Stimulated activated naive CD4-positive, alpha-beta T cell treated with Interleukin-2 at 50 U/mL for 16 hours (primary cell): ENCODE results near the gene ZNF512B.

Experiments
- DNase-seq: peaks from one replicate; lab custom pipeline; 2025; lab: John Stamatoyannopoulos, UW

The ZNF512B gene

DNA sequence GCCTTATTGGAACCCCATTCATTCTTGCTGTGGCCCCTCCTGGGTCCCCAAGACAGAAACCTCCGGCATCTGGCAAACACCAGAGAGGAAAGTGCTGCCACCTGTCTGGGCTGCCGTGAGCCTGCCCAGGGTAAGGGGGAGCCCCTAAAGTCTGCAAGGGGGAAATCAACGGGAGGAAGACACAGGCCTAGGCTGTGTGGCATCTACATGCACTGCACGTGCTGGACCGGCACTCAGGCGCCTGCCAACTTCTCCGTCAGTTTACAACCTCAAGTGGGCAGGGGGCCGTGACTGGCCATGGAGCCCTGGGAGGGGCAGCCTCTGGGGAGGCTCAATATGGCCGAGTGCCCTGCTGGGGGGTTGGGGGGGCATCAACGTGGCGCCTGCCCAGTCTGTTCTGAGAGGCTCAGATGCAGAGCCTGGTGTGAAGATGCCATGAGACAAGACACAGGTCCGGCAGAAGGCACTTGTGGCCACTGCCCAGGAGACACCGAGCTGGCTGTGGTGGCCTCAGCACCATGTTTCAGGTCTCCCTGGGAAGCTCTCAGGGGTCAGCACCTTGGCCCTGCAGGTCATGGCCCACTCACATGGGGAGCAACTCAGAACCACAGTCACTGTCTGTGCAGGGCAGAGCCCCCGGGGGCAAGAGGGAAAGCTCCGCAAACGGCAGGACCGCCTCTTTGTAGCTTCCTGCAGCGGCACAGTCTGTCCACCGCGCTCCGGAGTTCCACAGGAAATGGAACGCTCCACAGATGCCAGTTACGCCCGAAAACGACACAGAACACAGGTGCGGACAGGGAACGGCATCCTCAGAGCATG lies 21.9 kb downstream of the ZNF512B start:
- no peak for DNase-seq

DNA sequence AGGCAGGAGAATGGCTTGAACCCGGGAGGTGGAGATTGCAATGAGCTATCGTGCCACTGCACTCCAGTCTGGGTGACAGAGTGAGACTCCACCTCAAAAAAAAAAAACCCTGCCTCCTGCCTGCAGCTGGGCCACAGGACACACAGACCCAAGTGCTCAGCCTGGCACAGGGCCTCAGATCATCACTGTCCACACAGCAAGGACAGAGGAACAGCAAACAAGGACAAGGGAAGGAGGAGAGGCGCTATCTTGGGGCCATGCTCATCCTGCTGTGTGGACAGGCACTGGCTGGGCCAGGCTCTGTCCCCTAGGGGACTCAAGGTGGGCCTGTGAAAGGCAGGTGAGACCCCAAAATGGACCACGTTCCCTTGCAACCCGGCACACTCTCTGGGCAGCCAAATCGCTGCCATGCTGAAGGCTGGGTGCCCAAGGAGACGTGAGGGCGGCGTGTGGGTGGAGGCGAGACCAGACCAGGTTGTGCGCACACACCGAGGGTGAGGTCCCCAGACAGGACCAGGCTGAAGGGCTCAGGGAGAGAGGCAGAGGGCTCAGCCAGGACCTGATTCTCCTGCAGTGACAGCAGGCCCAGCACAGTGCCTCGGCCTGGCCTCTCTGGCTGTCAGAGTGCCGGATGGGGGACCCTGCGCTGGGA lies 22.6 kb downstream of the ZNF512B start:
- DNase-seq, result no peak

DNA sequence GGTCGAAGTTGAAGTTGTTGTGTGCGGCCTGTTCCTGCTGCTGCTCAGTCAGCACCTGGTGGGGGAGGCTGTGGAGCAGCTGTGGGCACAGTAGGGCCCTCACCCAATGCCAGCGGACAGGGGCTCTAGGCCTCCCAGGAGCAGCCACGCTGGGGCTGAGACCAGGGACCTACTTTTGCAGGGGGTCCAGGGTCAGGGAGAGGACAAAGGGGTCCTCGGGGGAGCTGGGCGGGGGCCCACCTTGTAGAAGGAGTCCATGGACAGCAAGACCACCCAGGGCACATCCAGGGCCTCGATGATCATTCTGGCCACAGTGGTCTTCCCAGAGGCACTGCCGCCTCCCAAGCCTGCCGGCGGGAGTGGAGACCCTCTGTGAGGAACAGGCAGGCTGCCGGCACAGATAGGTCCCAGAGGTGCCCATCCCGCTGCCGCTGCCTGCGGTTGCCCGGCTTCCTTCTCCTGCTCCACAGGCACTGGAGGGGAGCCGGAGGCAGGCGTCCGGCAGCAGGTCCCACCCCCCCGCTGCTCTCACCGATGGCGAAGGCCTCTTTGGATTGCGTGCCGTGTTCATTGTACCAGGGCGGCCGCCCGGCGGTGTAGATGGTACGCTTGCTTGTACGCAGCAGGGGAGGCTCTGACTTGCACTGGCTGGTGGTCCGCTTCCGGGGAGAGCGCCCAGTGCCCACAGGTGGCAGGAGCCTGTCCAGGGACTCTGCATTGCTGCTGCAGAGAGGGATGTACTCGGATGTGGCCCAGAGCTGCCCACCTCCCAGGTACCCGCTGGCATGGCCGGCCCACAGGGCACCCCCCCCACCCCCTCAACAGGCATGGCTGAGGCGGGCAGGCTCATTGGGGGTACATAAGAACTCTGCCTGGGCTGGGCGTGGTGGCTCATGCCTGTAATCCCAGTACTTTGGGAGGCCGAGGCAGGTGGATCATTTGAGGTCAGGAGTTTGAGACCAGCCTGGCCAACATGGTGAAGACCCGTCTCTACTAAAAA lies 23.5 kb downstream of the ZNF512B start:
- DNase-seq, result no peak

DNA sequence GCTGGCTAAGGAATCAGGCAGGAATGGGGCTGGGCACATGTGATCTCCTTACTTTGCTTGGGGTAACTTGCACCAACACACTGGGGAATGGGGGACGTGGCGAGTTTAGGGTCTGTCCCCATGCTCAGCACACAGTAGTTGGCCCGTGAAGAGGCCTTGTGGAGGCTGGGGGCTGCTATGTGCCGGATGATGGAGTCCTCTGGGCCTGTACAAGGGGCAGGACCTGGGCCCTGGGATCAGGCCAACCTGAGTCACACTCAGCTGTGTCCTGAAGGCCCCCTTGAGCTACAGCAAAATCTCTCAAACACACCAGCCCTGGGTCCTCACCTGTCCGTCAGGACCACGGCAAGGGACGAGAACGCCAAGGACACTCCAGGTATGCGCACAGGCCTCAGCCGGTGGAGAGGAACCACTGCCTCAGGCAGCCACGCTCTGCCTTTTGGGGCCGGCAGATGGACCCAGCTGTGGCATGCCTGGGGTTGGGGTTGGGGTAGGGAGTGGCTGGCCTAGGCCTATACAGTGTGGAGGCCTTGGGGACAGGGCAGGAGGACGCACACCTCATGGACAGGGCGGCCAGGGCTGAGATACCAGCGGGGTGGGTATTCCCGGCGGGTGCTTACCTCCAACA lies 24.6 kb downstream of the ZNF512B start:
- no peak for DNase-seq

DNA sequence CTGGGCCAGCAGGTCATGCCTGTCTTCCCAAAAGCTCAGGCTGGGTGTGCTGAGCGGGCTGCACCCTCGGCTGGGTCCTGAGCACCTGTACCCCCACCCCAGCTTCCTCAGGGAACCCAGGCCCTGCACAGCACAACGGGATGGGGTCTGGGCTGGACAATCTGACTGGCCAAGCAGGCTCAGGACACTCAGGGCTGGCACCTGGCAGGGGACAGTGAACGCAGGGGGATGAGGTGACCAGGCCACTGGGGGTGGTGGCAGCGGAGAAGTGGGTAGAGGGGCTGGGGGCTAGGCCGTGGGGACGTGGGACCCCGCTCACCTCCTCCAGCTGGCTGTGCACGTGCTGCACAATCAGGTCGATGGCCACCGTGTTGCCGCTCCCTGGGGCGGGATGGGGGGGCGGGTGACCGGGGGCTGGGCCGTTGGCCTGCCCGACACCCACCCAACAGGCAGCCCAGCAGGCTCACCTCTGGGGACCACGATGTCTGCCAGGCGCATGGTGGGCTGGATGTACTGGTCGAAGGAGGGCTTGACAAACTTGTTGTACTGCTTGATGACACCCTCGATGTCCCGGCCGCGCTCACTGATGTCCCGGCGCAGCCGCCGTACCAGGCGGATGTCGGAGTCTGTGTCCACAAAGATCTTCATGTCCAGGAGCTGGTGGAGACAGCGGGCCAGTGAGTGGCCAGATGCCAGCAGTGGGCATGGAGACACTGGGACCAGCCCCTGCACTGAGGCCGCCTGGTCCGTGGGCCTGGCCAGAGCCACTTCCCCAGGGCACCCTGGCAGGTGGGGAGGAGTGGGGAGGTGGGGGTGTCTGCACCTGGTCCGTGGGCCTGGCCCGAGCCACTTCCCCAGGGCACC lies 25.4 kb downstream of the ZNF512B start:
- DNase-seq, result no peak

DNA sequence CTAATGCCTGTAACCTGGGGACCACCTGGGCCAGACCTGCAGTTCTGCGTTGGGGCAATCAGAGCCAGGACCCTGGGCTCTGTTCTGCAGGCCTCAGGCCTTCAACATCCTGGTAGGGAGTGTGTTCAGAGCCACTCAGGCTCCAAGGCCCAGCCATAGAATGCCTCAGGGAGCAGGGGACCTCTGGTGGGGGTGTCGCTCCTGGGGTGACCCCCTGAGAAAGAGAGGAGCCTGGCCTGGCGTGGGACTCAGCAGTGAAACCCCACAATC lies 26.0 kb downstream of the ZNF512B start:
- DNase-seq, result no peak

DNA sequence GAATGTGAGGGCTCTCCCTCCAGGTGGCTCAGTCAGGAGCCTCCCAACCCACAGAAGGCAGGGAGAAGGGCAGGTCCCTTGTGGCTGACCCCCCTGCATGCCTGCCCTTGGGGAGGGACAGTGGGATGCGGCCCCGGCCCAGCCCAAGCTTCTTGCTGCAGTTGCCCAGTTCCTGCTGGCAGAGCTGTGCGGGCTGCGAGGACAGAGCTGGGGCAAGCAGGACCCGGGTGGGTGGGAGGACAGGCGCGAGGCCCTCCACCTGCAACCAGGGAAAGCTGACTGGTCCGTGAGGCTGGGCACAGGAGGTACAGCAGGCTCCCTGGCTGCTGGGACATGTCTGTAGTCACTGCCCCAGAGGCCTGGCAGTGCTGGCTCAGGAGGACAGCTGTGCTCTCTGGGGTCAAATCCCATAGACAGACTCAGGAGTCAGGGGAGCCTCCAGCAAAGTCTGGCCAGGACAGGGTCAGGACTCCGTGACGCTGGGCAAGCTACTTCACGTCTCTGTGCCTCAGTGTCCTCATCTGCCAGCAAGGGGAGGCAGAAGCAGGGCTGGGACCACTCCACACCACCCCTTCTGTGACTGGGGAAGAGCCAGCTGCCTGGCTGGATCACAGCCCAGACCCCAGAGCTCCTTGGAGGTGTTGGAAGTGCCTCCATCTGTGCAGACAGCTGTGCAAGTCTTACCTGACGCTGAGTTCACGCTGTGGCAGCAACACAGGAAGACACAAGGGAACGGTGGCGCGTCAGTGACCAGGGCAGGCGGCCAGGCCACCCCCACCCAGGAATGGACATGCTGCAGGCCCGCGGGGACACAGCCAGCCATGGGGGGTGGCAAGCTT lies 26.5 kb downstream of the ZNF512B start:
- DNase-seq, result no peak

DNA sequence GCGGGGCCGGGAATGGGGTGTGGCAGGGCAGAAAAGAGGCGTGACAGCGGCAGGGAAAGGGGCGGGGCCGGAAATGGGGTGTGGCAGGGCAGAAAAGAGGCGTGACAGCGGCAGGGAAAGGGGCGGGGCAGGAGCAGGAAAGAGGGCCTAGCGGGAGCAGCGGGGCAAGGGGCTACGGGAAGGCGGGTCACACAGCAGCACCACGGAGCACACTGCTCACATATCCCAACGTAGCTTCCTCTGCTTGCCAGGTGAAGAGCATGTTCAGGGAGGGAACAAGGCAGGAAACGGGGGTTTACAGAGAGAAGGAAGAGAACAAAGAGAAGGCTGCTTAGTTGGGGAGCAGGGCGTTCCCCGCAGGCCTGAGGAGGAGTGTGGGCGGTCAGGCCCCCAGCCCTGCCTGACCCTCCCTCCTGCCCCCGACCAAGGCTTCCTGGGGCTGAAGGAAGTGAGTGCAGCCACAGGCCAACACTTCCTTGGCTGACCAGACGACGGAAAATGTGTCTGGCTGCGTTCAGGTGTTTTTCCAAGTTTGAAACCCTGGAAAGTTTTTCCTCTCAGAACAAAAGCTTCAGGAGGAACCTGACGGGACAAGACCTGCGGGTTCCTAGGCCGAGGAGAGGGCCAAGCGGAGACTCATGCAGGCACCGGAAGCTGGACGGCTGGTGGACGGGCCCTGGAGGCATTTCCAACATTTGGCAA lies 27.3 kb downstream of the ZNF512B start:
- peak; percentile 72 for DNase-seq

DNA sequence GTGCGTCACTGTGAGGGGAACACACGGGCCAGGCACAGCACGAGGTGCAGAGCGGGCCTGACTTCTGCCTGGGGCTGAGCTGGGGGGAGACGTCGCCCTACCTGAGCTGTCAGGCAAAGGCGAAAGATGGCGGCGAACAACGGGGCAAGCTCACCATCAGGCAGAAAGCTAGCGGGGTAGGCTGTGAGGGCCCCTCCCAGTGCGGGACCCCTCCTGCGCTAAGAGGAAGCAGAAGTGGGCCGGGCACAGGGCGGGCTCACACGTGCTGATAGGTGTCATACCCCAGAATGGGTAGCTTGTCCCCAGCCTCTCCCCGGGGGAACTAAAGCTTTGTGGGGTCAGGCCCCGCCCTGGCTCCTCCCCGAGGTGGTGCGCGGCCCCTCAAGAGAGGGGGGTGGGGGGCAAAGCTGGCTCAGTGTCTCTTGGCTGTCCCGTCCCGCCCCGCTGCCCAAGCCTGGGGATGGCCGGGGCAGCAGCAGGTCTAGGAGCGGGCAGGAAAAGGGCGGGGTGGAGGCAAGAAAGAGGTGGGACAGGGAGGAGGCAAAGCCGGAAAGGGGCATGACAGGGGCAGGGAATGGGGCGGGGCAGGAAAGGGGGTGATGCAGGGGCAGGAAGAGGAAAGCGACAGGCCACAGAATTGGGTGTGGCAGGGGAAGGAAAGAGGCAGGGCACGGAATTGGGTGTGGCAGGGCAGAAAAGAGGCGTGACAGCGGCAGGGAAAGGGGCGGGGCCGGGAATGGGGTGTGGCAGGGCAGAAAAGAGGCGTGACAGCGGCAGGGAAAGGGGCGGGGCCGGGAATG lies 28.2 kb downstream of the ZNF512B start:
- DNase-seq, result peak; percentile 66

DNA sequence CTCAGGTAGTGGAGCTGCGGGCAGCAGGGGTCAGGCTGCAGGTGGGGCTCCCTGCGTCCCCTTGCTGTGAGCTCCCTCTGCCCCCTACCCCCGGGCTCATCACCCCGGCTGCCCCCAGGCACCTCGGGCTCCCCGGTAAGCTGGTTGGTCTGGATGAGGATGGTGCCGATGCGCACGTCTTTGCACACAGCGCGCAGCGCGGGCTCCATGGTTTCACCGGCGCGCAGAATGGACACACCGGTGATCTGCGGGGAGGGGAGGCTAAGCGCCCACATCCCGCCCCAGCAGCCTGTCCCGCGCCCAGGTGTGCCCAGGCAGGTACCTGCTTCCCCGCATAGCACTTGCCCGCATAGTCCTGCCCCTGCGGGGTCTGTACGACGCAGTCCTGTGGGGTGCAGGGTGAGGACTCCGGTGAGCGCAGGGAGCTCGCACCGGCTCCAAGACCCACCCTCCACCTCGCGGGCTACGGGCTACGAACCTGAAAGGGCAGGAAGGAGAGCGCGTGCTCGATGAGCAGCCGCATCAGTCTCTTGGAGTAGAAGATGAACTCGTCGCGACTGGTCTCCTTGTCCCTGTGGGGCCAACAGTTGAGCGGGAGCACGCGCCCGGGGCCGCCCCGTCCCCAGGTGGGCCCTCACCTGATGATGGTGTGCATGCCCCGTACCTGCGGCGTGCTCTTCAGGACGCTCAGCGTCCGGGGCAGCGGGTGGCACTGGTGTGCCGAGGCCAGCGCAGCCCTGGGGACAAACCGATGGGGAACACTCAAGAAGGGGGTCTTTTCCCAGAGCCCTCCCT lies 29.1 kb downstream of the ZNF512B start:
- DNase-seq, result no peak

DNA sequence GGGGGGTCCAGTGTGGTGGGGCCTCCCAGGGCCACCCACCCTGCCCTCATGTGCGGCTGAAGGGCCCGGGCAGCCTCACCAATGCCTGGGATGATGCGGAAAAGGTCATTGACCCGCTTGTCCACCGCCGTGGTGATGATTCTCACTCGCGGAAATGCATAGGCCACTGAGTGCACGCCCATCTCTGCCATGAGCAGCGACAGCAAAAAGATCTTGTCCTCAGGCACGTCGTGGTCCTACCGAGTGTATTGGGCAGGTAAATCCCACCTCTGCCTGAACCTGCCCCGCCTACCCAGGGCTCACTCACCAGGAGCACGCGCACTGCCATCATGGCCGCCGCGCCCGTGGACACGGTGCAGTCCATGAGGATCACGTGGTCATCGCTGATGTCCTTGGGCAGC lies 29.7 kb downstream of the ZNF512B start:
- no peak for DNase-seq

DNA sequence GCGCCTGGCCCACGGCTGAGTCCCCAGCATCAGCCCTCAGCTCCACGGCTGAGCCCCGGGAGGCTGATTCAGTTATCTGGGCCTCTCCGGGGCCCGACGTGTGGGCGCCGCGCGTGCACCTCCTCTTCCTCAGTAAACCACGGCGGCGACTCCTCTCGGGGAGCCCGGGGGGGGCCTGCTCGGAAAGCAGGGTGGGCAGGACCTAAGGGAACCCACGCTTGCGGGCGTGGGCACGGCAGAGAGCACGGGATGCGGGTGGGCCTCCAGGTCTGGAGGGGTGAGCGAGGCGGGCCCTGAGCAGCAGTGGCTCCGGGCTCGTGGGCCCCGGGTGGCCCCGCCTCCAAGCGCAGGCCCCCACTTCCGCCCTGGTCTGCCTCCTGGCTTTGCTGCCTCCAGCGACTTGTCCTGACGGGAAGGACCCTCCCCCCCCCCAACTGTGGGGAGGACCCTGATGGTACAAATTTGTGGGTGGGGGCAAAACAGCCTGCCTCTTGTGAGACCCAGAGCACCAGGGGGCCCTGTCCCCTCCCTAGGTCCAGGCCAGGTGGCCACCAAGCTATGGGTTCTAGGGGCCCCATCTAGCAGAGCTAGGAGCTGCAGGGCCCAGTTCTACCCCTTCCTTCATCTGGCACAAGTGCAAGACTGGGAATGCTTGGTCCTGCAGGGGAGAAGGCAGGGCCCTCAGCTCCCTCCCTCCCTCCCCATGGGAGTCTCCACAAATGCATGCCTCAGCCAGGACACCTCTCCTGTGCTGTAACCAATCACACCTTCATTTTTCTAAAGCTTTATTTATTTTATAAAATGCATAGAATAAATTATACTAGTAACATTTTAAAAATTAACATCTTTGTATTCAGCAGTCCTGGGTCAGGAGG lies 30.4 kb downstream of the ZNF512B start:
- no peak for DNase-seq

DNA sequence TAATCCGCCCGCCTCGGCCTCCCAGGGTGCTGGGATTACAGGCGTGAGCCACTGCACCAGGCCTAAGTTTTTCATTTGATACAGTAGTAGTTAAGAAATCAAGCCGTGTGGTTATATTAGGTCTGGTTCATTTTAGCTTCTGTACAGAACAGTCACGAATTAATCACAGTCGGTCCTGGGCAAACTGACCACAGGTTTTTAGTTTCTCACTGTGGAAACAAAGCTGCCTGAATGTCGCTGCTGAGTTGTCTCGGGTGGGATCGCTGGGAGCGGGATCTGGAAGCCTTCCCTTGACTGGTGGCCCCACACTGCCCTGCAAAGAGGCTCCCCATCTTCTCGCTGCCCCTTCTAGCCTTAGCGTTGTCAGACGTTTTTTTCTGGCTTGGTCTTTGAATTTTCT lies 32.1 kb downstream of the ZNF512B start:
- DNase-seq, result no peak

DNA sequence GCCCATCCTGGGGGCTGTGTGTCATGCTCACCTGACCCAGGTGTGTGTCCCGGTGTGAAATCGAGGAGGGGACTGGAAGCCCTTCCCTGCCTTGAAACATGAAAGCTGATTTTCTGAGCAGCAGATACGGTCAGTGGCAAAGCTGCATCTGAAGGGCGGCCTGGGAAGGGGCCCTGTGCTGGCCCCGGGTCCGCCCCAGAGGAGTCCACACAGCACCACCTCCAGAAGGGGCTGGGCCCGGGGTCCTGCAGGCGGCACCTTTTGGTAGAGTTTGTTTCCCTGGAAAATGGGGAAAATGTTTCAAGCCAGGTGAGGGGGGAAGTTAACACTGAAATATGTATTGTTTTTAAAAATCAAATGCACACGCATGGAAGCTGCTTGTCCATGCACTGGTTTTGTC lies 34.3 kb downstream of the ZNF512B start:
- no peak for DNase-seq

DNA sequence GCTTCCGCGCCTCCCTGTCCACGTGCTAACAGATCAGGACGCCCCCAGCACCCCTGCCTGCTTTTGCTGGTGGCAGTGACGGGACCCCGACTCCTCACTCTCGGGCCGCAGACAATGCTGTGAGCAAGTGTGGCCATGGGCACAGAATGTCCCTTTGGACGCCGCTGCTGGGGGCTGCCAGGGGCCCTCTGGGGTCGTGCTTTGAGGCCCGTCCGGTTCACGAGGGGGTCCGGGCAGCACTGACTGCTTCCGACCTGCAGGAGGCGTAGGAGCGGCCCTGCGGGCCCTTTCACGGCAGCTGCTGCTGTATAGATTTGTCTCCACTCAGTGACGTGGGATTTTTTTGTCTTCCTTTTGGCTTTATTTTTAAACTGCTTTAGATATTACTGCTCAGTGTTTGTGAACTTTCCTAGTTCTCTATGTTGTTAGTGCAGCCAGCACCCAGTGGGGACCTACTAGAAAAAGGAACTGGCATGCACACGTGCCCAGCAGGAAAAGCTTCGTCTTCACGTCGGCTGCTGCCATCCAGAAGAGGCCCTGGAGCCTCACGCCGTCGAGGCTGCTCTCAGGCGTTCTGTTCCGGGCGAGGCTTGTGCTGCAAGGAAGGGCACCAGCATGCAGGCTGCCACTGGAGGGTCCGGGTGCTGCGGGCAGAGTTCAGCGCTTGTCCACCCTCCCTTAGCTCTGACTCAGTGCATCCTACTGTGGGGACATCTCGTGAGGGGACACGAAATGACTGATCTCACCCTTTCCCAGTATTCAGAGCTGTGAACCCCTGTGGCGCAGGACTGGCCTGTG lies 35.3 kb downstream of the ZNF512B start:
- DNase-seq, result no peak

DNA sequence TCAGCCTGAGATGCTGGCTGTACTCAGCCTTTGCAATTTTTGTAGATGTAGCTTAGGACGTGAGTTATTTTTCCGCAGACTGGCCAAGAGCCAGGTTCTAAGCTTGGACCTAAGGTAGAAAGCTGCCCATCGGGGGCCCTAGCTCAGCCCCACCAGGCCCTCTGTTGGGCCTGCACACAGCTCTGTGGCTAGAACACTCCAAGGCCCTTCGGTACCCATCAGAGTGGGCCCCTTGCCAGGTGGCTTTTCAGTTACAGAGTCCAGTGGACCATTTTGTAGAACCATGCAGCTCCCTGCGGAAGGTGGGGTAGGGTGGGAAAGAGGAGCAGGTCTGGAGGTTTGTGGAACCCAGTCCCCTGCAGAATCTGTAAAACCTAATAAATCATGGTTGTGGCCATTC lies 36.1 kb downstream of the ZNF512B start:
- DNase-seq, result no peak
